GM12801 (cell line): ENCODE data around the gene LAMA4.

Source experiments
- TF ChIP-seq, protein P1 (sequence below): IDR thresholded peaks from one replicate; pipeline ENCODE4 v1.5.1; 2011; ENCODE audit warnings: control low read depth; ENCODE audit not compliant: insufficient read length; ENCODE audit errors: extremely low read depth

The LAMA4 gene

DNA sequence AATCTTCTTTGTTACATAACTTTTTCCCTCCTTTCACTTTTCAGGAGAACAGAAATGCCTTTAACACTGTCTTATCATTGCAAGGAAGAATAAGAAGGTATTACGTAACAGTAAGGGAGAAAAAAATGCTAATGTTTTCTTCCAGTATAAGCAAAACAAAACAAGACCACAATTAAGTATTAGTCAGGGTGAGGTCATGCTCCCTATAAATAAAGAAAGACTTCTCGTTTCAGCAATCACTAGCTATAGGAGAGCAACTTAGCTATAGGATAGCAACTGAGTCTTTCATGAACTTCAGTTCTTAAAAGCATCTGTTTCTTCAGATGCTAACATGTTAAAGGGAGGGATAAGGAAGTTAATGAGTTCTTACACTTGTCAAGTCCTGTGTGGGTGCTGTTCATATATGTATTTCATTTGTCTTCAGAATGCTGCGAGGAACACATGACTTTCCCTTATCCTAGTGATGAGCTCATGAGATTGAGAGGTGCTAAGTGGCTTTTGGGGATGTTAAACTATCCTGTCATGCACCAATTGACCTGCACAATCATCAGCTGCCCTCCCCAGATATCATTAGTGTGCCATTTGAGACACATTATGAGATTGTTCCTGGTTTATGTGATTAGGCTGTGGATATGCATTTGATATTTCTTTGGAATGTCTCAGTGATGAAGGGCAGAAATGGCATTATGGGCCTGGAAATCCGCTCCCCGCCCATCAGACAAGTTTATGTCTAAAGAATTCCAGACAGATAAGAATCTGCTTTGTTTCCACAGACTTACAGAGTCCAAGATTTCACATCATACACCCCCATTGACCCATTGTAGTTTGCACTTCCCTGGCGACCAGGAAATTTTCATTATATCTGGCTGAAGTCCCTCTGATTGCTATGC, 37.5 kb downstream of the LAMA4 start:
- TF ChIP-seq, protein P1, sequence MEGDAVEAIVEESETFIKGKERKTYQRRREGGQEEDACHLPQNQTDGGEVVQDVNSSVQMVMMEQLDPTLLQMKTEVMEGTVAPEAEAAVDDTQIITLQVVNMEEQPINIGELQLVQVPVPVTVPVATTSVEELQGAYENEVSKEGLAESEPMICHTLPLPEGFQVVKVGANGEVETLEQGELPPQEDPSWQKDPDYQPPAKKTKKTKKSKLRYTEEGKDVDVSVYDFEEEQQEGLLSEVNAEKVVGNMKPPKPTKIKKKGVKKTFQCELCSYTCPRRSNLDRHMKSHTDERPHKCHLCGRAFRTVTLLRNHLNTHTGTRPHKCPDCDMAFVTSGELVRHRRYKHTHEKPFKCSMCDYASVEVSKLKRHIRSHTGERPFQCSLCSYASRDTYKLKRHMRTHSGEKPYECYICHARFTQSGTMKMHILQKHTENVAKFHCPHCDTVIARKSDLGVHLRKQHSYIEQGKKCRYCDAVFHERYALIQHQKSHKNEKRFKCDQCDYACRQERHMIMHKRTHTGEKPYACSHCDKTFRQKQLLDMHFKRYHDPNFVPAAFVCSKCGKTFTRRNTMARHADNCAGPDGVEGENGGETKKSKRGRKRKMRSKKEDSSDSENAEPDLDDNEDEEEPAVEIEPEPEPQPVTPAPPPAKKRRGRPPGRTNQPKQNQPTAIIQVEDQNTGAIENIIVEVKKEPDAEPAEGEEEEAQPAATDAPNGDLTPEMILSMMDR: no peak

DNA sequence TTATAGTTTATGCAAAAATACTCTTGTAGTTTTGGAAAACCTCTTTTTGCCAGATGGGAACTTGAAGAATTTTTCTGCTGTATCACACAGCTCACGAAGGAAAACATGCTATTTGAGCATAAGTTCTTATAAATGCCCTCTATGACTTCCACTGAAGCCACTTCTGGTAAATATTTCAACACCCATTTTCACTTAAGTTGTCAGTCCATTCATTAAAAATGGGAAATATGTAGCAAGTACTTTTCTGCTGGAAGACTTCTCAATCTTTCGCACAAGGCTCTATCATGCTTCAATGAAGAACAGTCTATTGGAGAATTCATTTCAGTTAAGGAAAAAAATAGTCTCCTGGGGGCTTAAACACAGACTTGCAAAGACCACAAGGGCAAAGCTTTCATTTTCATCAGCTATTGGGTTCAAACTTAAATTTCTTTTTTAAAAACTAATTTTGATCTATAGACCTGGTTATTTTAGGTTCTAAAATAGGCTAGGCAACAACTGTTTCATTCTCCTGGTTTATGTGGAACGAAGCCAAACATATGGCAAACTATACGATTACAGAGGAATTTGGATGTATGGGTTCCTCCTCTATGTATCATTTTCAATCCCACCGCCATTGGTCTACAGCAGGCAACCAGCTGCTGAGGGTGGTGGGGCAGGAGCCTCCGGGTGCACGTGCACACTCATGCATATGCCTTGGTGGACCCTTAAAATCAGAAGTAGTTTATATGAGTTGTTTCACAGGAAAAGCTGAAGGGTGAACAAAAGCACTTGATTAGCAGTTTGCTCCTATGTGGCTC, 38.7 kb downstream of the LAMA4 start:
- TF ChIP-seq, protein P1: no peak

GRCh38 chr6:112214739-112215269, 39.6 kb downstream of the LAMA4 start:
- TF ChIP-seq, protein P1: no peak

DNA sequence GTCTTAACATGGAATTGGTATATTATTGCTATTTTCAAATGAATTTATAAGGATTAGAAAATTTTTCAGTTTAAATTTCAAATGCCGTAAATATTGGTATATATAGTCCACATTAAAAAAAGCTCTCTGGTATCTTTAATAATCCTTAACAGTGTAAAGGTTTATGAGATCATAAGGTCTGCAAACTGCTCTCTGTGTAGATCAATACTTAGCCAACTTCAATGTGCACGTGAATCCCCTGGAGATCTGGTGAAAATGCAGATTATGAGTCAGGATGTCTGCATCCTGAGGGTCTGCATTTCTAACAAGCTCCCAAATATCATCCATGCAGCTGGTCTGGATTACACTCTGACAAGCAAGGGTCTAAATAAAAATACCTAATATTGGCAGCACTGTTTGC, 43.5 kb downstream of the LAMA4 start:
- TF ChIP-seq, protein P1: no peak

DNA sequence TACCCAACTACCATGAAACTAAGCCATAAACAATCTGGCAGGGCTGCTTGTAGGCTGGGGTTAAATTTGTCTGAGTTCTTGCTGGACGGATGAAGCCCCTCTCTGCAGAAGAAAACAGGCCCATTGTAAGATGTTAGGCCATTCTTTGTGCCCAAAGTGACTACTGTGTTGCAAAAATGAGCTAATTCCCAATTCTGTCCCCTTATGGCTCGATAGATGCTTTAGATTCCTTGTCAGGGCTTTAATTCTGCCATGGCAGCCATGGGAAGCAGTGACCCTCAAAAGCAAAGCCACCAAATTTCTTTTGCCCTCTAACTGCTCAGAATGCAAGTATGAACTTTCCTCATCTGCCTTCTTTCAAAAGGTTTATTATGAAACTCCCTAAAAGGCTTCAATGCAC, 45.2 kb downstream of the LAMA4 start:
- TF ChIP-seq, protein P1: no peak

GRCh38 chr6:112207776-112208175, 46.6 kb downstream of the LAMA4 start:
- TF ChIP-seq, protein P1: no peak

GRCh38 chr6:112207131-112207530, 47.2 kb downstream of the LAMA4 start:
- TF ChIP-seq, protein P1: no peak
